Measurements from ENCODE around the gene TRPC4. TPM values are rescaled to one million over a fixed set of nuclear protein-coding genes. Genes with fewer than 3 reads are reported as not detected.

Gene TRPC4
- total and polyA plus RNA-seq, 2 donors = 1.4 to 3.8 TPM

DNA sequence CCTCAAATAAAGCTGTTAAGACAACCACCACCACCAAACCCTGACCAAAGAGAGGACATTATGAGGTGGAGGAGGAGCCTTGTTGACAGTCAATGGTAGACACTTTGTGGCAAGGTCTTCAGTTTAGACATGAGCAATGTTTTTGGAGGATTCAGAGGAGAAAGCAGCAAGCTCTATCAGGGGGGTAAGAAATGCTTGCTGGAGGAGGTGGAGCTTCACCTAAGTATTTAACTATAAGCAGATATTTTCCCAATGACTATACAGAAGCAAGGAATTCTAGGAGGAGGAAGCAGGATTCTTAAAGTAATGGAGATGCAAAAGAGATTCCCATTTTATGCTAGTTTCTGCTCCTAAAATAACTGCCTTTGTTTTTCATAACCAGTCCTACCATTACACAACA, 74.2 kb downstream of the TRPC4 start:
- no peaks in the 10 kb centered on the region for H3K36me3 ChIP-seq (ENCODE audit: insufficient read depth)
- DNase-seq (ENCODE audit: extremely low spot score) = no peak
- no peaks in the 10 kb centered on the region for H3K4me1 ChIP-seq (ENCODE audit: insufficient read depth)
- no peak overlapping the region for H3K27ac ChIP-seq (ENCODE audit: low read depth)
- no peak overlapping the region for H3K4me3 ChIP-seq (ENCODE audit: low read depth, low read length)

DNA sequence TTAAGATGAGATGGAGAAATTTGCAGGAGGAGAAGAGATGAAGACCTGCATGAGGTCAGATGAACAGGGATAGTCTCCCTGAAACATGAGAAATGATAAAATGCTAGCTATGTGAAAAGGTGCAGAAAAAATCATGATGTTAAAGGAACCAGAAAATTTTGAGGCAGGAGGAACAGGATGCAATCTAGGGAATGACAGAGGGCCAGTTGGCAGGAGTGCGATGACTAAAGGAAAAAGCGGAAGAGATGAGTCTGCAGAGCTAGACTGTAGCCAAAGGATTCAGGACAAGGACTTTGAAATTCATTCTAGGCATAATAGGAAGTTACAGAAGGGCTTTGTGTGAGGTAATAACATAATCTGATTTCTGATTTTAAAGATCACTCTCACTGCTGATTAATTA, 77.9 kb downstream of the TRPC4 start:
- WGBS = 82% methylated on average over 2 of the region's 2 CpGs
- no peak for DNase-seq (ENCODE audit: extremely low spot score)
- Histone ChIP-seq H3K4me3 (ENCODE audit: low read depth, low read length) (no peak overlapping the region), H3K27ac (ENCODE audit: low read depth) (no peak overlapping the region), H3K4me1 (ENCODE audit: insufficient read depth) (no peaks in the 10 kb centered on the region), H3K36me3 (ENCODE audit: insufficient read depth) (no peaks in the 10 kb centered on the region)

DNA sequence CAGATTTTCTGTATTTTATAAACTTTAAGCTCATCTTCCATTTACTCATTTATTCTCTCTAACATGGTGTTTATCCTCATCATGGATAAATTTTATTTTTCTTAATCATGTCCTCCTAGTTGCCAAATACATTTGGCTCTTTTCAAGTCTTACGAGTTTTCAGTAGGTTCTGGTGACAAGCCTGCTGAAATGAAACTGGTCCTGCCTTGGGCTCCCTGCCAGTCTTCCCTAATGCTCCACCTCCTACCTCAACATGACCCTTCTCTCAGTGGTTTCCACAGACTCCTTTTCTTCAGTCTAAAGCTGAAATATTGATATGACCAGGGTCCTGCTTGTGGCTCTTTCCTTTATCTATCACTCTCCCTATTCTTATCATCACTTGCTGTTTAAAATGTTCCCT, 81.2 kb downstream of the TRPC4 start:
- Histone ChIP-seq H3K27ac (ENCODE audit: low read depth) (no peak overlapping the region), H3K36me3 (ENCODE audit: insufficient read depth) (no peaks in the 10 kb centered on the region), H3K4me1 (ENCODE audit: insufficient read depth) (no peaks in the 10 kb centered on the region), H3K4me3 (ENCODE audit: low read depth, low read length) (no peak overlapping the region)
- 43% methylated on average over 1 of the region's 1 CpG for WGBS
- DNase-seq (ENCODE audit: extremely low spot score) = no peak

DNA sequence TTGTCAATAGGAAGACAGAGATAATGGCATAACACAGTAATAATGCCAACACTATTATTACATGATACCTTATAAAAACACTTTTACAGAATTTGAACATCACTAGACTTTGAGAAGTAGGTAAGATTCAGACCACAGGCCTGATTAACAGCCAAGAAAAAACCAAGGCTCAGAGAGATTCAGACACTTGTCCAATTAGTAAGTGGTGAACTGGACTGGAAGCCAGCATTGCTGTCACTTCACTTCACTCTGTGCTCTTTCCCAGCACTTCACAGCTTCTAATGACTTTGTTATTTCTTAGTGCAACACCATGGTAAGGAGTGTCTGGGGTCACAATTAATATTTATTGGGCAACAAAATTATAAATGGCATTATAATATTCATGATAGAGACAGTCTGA, 91.9 kb downstream of the TRPC4 start:
- no peak for DNase-seq (ENCODE audit: extremely low spot score)
- no peaks in the 10 kb centered on the region for H3K4me1 ChIP-seq (ENCODE audit: insufficient read depth)
- no peak overlapping the region for H3K27ac ChIP-seq (ENCODE audit: low read depth)

DNA sequence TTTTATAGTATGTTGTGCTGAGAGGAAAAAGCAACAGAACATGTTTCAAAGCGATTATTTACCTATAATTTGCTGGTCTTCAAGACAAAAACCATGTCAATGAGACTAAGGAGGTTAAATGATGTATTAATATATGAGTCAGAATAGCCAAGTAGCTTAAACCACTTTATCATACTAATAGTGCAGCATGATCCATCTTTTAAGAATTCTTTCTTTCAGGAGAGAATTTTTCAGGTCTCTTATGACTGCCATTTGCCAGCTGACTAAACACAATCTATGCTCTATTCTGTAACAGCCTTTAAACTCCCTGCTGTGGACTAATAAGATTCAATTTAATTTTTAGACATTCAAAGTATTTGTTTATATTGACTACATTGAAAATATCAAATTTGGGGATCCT, 93.7 kb downstream of the TRPC4 start:
- Histone ChIP-seq H3K4me3 (ENCODE audit: low read depth, low read length) (no peak overlapping the region), H3K36me3 (ENCODE audit: insufficient read depth) (no peaks in the 10 kb centered on the region), H3K27ac (ENCODE audit: low read depth) (no peak overlapping the region), H3K4me1 (ENCODE audit: insufficient read depth) (no peaks in the 10 kb centered on the region)
- no peak for DNase-seq (ENCODE audit: extremely low spot score)
- 75% methylated on average over 1 of the region's 1 CpG for WGBS

More for the DNA sequence above, 91.9 kb downstream of the TRPC4 start:
- Histone ChIP-seq H3K4me3 (ENCODE audit: low read depth, low read length) (no peak overlapping the region), H3K36me3 (ENCODE audit: insufficient read depth) (no peaks in the 10 kb centered on the region)

DNA sequence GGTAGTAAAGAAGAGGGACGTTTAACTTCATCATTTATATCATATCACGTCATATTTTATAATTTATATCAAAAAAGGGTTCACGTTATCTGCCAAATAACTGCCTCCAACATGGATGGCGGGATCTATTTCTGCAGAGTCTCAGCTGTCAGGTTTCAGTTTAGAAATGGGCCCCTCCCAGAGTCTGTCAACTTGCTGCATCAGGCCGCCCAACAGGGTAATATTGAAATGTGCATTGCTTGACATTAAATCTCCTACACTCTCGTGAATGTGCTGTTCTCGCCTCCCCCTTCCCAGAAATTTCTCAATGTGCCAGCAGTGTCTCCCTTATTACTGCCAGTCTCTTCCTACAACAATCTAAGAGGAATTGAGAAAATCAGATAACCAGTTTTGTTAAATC, 96.9 kb downstream of the TRPC4 start:
- H3K27ac ChIP-seq (ENCODE audit: low read depth) = no peak overlapping the region
- no peak overlapping the region for H3K4me3 ChIP-seq (ENCODE audit: low read depth, low read length)
- 77% methylated on average over 7 of the region's 7 CpGs for WGBS
- no peaks in the 10 kb centered on the region for H3K36me3 ChIP-seq (ENCODE audit: insufficient read depth)
- H3K4me1 ChIP-seq (ENCODE audit: insufficient read depth) = no peaks in the 10 kb centered on the region
- DNase-seq (ENCODE audit: extremely low spot score) = no peak

DNA sequence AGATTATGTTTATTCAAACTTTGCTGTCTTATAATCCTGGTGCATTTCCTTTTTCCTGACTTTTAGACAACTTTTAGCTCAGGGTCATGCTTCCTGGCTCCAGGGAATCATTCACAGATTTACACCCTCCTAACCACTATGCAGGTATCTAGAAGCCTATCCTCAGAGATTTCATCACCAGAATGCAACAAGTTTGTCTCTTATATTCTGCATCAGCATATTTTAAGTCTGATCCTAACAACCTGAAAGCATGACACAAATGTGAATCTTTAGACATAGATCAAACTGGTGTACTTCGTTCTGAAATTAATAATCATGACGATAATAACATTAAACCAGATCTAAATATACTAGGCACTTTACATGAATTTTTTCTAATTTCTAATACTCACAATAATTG, 100.0 kb downstream of the TRPC4 start:
- no peaks in the 10 kb centered on the region for H3K4me1 ChIP-seq (ENCODE audit: insufficient read depth)
- no peaks in the 10 kb centered on the region for H3K36me3 ChIP-seq (ENCODE audit: insufficient read depth)
- H3K27ac ChIP-seq (ENCODE audit: low read depth) = no peak overlapping the region
- H3K4me3 ChIP-seq (ENCODE audit: low read depth, low read length) = no peak overlapping the region
- DNase-seq (ENCODE audit: extremely low spot score) = no peak
- WGBS = 93% methylated on average over 2 of the region's 2 CpGs

DNA sequence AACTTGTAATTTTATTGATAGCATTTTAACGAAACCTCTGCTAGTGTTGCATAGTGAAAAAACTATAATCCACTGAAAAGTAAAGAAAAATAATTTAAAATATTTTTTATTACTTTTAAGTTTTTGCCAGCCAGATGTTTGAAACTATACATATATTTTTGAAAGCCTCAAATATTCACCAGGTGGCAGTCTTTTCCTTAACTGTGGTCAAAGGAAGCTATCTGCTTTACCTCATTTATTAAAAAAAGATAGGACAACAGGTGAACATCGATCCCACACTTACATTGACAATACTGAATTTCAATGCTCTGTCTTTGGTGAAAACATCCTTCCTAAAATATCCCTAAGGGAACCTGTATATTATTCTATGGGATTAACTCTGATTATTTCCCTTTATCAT, 100.5 kb downstream of the TRPC4 start:
- WGBS = 72% methylated on average over 2 of the region's 2 CpGs
- DNase-seq (ENCODE audit: extremely low spot score) = no peak
- no peak overlapping the region for H3K27ac ChIP-seq (ENCODE audit: low read depth)

DNA sequence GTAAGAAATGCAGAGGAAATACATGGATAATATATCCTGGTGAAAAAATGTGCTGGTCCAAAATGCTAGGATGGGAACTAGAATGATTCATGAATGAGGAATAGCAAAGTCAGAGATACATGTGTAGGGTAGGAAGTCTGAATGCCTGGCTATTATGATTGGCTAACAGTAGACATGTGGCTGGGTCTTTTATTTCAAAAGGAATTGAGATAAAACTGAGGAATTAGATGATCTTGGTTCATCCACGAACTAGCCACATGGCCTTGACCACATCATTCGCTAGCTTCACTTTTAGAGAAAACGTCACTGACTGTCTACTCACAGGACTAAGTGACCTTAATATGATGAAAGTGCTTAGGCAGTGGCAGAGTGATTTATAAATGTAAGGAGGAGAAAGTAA, 103.1 kb downstream of the TRPC4 start:
- WGBS = 88% methylated on average over 3 of the region's 3 CpGs
- Histone ChIP-seq H3K4me1 (ENCODE audit: insufficient read depth) (no peaks in the 10 kb centered on the region), H3K36me3 (ENCODE audit: insufficient read depth) (no peaks in the 10 kb centered on the region), H3K4me3 (ENCODE audit: low read depth, low read length) (no peak overlapping the region), H3K27ac (ENCODE audit: low read depth) (no peak overlapping the region)
- no peak for DNase-seq (ENCODE audit: extremely low spot score)

More for the DNA sequence above, 100.5 kb downstream of the TRPC4 start:
- Histone ChIP-seq H3K4me1 (ENCODE audit: insufficient read depth) (no peaks in the 10 kb centered on the region), H3K4me3 (ENCODE audit: low read depth, low read length) (no peak overlapping the region), H3K36me3 (ENCODE audit: insufficient read depth) (no peaks in the 10 kb centered on the region)

DNA sequence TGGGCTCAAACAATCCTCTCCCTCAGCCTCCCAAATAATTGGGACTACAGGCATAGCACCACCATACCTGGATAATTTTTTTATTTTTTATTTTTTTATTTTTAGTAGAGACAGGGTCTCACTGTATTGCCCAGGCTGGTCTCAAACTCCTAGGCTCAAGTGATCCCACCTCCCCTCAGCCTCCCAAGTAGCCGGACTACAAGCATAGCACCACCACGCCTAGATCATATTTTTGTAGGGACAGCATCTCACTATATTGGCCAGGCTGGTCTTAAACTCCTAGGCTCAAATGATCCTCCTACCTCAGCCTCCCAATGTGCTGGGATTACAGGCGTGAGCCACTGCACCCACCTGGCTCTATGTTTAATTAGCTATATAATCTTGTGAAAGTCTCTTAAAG, 114.2 kb downstream of the TRPC4 start:
- Histone ChIP-seq H3K36me3 (ENCODE audit: insufficient read depth) (no peaks in the 10 kb centered on the region), H3K27ac (ENCODE audit: low read depth) (no peak overlapping the region), H3K4me3 (ENCODE audit: low read depth, low read length) (no peak overlapping the region), H3K4me1 (ENCODE audit: insufficient read depth) (no peaks in the 10 kb centered on the region)
- 86% methylated on average over 3 of the region's 3 CpGs for WGBS
- no peak for DNase-seq (ENCODE audit: extremely low spot score)

DNA sequence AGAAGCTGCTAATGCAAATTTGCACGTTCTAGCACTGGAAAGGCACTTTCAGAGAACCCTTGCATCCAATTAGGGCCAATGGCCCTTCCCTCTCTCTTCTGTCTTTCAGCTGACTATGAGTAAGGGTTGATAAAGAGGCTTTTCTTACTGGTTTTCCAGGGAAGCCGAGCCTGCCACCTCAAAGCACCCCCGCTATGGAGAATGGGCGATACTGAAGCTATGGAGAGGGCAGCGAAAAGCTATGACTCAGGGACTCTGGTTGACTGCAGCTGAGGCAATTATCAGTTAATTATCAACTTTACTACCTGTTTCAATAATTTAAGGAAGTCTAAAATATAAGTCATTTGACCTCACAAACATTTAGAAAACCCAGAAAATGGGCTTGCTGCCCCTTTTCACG, 115.8 kb downstream of the TRPC4 start:
- 85% methylated on average over 6 of the region's 6 CpGs for WGBS
- Histone ChIP-seq H3K36me3 (ENCODE audit: insufficient read depth) (no peaks in the 10 kb centered on the region), H3K4me1 (ENCODE audit: insufficient read depth) (no peaks in the 10 kb centered on the region), H3K4me3 (ENCODE audit: low read depth, low read length) (no peak overlapping the region), H3K27ac (ENCODE audit: low read depth) (no peak overlapping the region)
- no peak for DNase-seq (ENCODE audit: extremely low spot score)

DNA sequence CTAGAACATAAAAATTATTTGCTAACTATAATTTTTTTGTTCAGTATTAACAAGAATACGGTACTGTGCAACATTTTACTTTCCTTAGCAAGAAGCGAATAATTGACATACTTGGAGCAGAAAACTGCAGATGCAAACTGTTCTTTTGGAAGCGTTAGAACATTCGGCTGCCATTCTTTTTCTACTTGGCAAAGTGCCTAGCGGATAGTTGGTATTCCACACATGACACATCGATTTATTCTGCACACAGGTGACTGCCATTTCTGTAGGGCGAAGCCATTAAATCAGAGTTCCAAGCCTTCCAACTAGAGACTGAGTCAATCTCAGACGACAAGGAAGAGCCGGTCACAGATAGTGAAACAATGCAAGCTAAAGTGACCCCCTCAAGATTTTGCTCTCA, 117.4 kb downstream of the TRPC4 start:
- no peak overlapping the region for H3K27ac ChIP-seq (ENCODE audit: low read depth)
- WGBS = 85% methylated on average over 9 of the region's 9 CpGs
- no peaks in the 10 kb centered on the region for H3K36me3 ChIP-seq (ENCODE audit: insufficient read depth)
- no peaks in the 10 kb centered on the region for H3K4me1 ChIP-seq (ENCODE audit: insufficient read depth)
- no peak for DNase-seq (ENCODE audit: extremely low spot score)
- no peak overlapping the region for H3K4me3 ChIP-seq (ENCODE audit: low read depth, low read length)

DNA sequence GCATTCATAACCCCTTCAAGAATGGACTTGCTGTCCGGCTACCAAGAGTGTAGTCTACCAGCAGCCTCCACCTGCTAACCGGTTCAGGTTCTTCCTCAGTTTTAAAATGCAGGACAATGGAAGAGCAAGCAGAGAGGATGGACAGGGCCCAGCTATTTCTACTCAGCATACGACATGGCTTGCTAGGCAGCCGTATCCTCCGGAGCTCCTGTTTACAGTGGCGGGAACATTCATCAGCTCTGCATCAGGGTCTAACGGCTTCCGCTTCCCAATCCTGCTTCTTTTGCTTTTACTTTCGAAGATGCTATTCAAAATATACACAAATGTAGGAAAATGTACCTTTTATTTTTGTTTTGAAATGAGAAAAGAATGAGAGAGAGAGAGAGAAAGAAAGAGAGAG, 118.5 kb downstream of the TRPC4 start:
- no peak for DNase-seq (ENCODE audit: extremely low spot score)
- no peaks in the 10 kb centered on the region for H3K4me1 ChIP-seq (ENCODE audit: insufficient read depth)
- H3K36me3 ChIP-seq (ENCODE audit: insufficient read depth) = no peaks in the 10 kb centered on the region
- H3K27ac ChIP-seq (ENCODE audit: low read depth) = no peak overlapping the region
- 86% methylated on average over 9 of the region's 9 CpGs for WGBS
- H3K4me3 ChIP-seq (ENCODE audit: low read depth, low read length) = no peak overlapping the region

DNA sequence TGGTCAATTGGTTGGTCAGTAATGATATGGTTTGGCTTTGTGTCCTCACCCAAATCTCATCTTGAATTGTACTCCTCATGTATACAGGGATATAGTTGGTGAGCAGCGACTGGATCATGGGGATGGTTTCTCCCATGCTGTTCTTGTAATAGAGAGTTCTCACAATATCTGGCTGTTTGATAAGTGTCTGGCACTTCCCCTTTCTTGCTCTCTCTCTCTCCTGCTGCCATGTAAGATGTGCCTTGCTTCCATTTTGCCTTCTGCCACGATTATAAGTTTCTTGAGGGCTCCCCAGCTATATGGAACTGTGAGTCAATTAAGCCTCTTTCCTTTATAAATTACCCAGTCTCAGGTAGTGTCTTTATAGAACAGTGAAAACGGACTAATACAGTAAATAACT, 120.7 kb downstream of the TRPC4 start:
- DNase-seq (ENCODE audit: extremely low spot score) = no peak
- Histone ChIP-seq H3K36me3 (ENCODE audit: insufficient read depth) (no peaks in the 10 kb centered on the region), H3K4me3 (ENCODE audit: low read depth, low read length) (no peak overlapping the region), H3K4me1 (ENCODE audit: insufficient read depth) (no peaks in the 10 kb centered on the region), H3K27ac (ENCODE audit: low read depth) (no peak overlapping the region)
- WGBS = 85% methylated on average over 3 of the region's 3 CpGs

DNA sequence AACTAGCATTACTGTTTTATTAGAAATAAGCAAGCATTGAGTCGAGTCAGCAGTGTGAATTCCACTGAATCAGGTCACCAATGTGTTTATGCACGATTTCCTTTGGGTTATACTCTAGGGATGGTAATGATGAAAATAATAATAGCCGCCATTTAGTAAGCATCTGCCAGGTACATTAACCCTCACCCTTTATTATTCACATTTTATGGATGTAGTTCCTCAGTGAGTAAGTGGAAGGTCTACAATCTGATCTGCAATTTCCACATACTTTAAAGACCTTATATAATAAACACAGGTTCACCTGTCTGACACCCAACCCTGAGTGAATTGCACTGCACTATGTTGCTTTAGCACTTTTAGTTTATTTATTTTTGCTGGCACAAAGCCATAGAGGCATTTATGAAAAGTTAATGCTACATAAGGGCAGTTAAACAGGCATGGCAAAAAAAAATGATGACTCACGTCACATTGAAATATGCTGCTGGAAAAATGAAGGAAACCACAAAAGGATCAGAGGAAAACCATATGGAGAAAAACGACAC, 122.4 kb downstream of the TRPC4 start:
- Histone ChIP-seq H3K27ac (ENCODE audit: low read depth) (no peak overlapping the region), H3K4me1 (ENCODE audit: insufficient read depth) (no peaks in the 10 kb centered on the region), H3K4me3 (ENCODE audit: low read depth, low read length) (no peak overlapping the region), H3K36me3 (ENCODE audit: insufficient read depth) (no peaks in the 10 kb centered on the region)
- 67% methylated on average over 5 of the region's 5 CpGs for whole genome bisulfite sequencing
- DNase-seq (ENCODE audit: extremely low spot score) = no peak
